A549 (cell line): ENCODE measurements around the gene SMIM21.

Experiments used
- GATA3 ChIP-seq: IDR thresholded peaks from 2 replicates; pipeline ENCODE4 v1.6.1; 2012; ENCODE audit warnings: borderline replicate concordance
- HDAC2 ChIP-seq: fragments of 200-600 bp; sonication (generic); IDR thresholded peaks from 2 replicates; pipeline ENCODE4 v1.6.1; 2016
- KDM1A ChIP-seq: fragments of 200-600 bp; sonication (generic); IDR thresholded peaks from 2 replicates; pipeline ENCODE4 v1.6.1; 2016; ENCODE audit warnings: low read depth, mild to moderate bottlenecking
- NFE2L2 ChIP-seq: fragments of 150-350 bp; conservative IDR thresholded peaks from 2 replicates; pipeline ENCODE4 v1.6.1; 2014; ENCODE audit warnings: low read length
- POLR2A ChIP-seq: IDR thresholded peaks from 2 replicates; pipeline ENCODE4 v1.6.1; 2012; ENCODE audit warnings: mild to moderate bottlenecking, low read length
- SMC3 ChIP-seq: fragments of >200 bp; sonication (Bioruptor Twin); formaldehyde crosslinking; IDR thresholded peaks from 3 replicates; pipeline ENCODE4 v1.6.1; 2018; ENCODE audit warnings: inconsistent platforms
- USF2 ChIP-seq: fragments of 450-650 bp; IDR thresholded peaks from 2 replicates; pipeline ENCODE4 v1.6.1; 2014; ENCODE audit warnings: antibody characterized with exemption
- TF ChIP-seq, protein P1 (sequence below): fragments of >200 bp; sonication (Bioruptor Twin); formaldehyde crosslinking; IDR thresholded peaks from 3 replicates; pipeline ENCODE4 v1.5.1; 2016
- TF ChIP-seq, protein P2 (sequence below): IDR thresholded peaks from 2 replicates; pipeline ENCODE4 v1.6.1; 2012

GRCh38 chr18:75462178-75462832, 34.8 kb upstream of the SMIM21 start:
- TF ChIP-seq GATA3 (no peak), SMC3 (no peak), NFE2L2 (no peak), USF2 (no peak), HDAC2 (no peak), KDM1A (no peak), POLR2A (no peak)
- TF ChIP-seq, protein P1, sequence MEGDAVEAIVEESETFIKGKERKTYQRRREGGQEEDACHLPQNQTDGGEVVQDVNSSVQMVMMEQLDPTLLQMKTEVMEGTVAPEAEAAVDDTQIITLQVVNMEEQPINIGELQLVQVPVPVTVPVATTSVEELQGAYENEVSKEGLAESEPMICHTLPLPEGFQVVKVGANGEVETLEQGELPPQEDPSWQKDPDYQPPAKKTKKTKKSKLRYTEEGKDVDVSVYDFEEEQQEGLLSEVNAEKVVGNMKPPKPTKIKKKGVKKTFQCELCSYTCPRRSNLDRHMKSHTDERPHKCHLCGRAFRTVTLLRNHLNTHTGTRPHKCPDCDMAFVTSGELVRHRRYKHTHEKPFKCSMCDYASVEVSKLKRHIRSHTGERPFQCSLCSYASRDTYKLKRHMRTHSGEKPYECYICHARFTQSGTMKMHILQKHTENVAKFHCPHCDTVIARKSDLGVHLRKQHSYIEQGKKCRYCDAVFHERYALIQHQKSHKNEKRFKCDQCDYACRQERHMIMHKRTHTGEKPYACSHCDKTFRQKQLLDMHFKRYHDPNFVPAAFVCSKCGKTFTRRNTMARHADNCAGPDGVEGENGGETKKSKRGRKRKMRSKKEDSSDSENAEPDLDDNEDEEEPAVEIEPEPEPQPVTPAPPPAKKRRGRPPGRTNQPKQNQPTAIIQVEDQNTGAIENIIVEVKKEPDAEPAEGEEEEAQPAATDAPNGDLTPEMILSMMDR = no peak
- TF ChIP-seq, protein P2, sequence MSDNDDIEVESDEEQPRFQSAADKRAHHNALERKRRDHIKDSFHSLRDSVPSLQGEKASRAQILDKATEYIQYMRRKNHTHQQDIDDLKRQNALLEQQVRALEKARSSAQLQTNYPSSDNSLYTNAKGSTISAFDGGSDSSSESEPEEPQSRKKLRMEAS = no peak
